Aorta (tissue), 5 donors: ENCODE data around the gene RHO. TPM values are rescaled to one million over a fixed set of nuclear protein-coding genes. Genes with fewer than 3 reads are reported as not detected.
"Not testable (repeated sequence)": the region's sequence is repeated elsewhere in the genome, so short reads cannot be mapped to it uniquely, and the experiment has no call there.

ENCODE experiments used
- ATAC-seq: fragments of 200-7000 bp; cut with Tn5 transposase; one replicate; pipeline ENCODE4 v1.9.1; 2022; ENCODE audit warnings: moderate library complexity; ENCODE audit not compliant: low FRiP score
- DNase-seq, 2 donors: peaks; one replicate each; pipeline ENCODE4 v3.0.0-alpha.2; 2020
- H3K27ac ChIP-seq, 2 donors: one replicate each; pipeline ENCODE4 v1.5.1; 2013; ENCODE audit warnings: low read length in 2 of 2, mild to moderate bottlenecking in 2 of 2, moderate library complexity in 2 of 2, control low read depth in 1 of 2, inconsistent platforms in 1 of 2, low read depth in 1 of 2
- H3K27me3 ChIP-seq, 2 donors: one replicate each; pipeline ENCODE4 v1.6.1; 2013; ENCODE audit warnings: control low read depth in 1 of 2, low read length in 1 of 2, mild to moderate bottlenecking in 1 of 2, moderate library complexity in 1 of 2; ENCODE audit not compliant: insufficient read depth in 2 of 2, control insufficient read depth in 1 of 2
- H3K36me3 ChIP-seq, 2 donors: one replicate each; pipeline ENCODE4 v1.6.1; 2013; ENCODE audit warnings: control low read depth in 1 of 2, low read length in 1 of 2, mild to moderate bottlenecking in 1 of 2; ENCODE audit not compliant: insufficient read depth in 2 of 2, control insufficient read depth in 1 of 2
- H3K4me1 ChIP-seq, 2 donors: one replicate each; pipeline ENCODE4 v1.6.1; 2013; ENCODE audit warnings: low read length in 2 of 2, control low read depth in 1 of 2, mild to moderate bottlenecking in 1 of 2, moderate library complexity in 1 of 2; ENCODE audit not compliant: insufficient read depth in 2 of 2, control insufficient read depth in 1 of 2
- H3K4me3 ChIP-seq, 2 donors: one replicate each; pipeline ENCODE4 v1.5.1; 2013; ENCODE audit warnings: low read length in 2 of 2, control low read depth in 1 of 2, mild to moderate bottlenecking in 1 of 2
- H3K9me3 ChIP-seq: one replicate; pipeline ENCODE4 v1.6.1; 2013; ENCODE audit warnings: mild to moderate bottlenecking, low read length; ENCODE audit not compliant: control insufficient read depth
- whole genome bisulfite sequencing, 2 donors: extraction: QIAGEN DNeasy Blood & Tissue Kit; methylation state at CpG; one replicate each; pipeline ENCODE4 v1.1.7; 2013; 5-methylcytosine and 5-hydroxymethylcytosine counted together
- intact Hi-C, 2 donors: fragments of 100-400 bp; cut with DNase I; formaldehyde crosslinking; loops; one replicate each; pipeline versions ENCODE4 v1.14.2 to v1.15.0; 2022
- long read RNA-seq, 2 donors: library from polyadenylated mRNA; unstranded; transcript quantifications; one replicate each; pipeline ENCODE4 v2.0.0, GENCODE V29; 2020 to 2021
- polyA plus RNA-seq, 2 donors: library from polyadenylated mRNA; stranded (reverse); fragments of 200-250 nt; gene quantifications; one replicate each; pipeline ENCODE4 v1.2.3, GENCODE V29; 2013
- total RNA-seq, 2 donors: library from RNA; stranded (reverse); fragmentation: NEBNext Ultra II Directional; extraction: Animal tissue kit (Norgen Biotek cat#: 25700); gene quantifications; one replicate each; pipeline ENCODE4 v1.2.1, GENCODE V29; 2021
- donor health status: healthy with polysubstance abuse.
- donor health status: Bipolar disorder and iron deficiency.
- donor health status: DM: no; HTN: no; CAD: no.
- donor health status: DM: no; HTN: no; CAD: no.
- donor health status: DM: yes; HTN: yes; CAD: no.

Gene RHO
- total RNA-seq (under 1 TPM in 1 of 2 donors, not detected in 1; 0.15 TPM), polyA plus RNA-seq (not detected)
- long read RNA-seq, donor 1 = 0 reads
- long read RNA-seq, donor 2 = 0 reads

DNA sequence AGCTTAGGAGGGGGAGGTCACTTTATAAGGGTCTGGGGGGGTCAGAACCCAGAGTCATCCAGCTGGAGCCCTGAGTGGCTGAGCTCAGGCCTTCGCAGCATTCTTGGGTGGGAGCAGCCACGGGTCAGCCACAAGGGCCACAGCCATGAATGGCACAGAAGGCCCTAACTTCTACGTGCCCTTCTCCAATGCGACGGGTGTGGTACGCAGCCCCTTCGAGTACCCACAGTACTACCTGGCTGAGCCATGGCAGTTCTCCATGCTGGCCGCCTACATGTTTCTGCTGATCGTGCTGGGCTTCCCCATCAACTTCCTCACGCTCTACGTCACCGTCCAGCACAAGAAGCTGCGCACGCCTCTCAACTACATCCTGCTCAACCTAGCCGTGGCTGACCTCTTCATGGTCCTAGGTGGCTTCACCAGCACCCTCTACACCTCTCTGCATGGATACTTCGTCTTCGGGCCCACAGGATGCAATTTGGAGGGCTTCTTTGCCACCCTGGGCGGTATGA, at the start of gene RHO:
TSS of gene RHO (plus strand) at position 51 of the 512 bp plus-strand sequence. CDS start at position 146, 95 bp downstream.
- intact Hi-C loops = no loop called here
- ATAC-seq (no peak), DNase-seq (no peak)
- no peaks in the 10 kb centered on the region for H3K27me3 ChIP-seq
- no peaks in the 10 kb centered on the region for H3K9me3 ChIP-seq
- H3K4me1 ChIP-seq = no peaks in the 10 kb centered on the region
- no peak within 1 kb of the TSS for H3K4me3 ChIP-seq
- H3K27ac ChIP-seq = no peak within 1 kb of the TSS
- H3K36me3 ChIP-seq = no peaks in the 10 kb centered on the region
- 96 to 98% methylated on average over 18 of the region's 18 CpGs for WGBS, 2 donors

GRCh38 chr3:129481225-129481765, 47.1 kb upstream of the RHO start:
- H3K9me3 ChIP-seq, H3K4me1 ChIP-seq, H3K27ac ChIP-seq, intact Hi-C loops, H3K36me3 ChIP-seq, H3K4me3 ChIP-seq, H3K27me3 ChIP-seq, ATAC-seq: not testable (repeated sequence)
- 42 to 50% methylated on average over 6 to 9 of the region's 11 CpGs for WGBS, 2 donors
- DNase-seq = peak in 1 of 2 donors; percentile 83

DNA sequence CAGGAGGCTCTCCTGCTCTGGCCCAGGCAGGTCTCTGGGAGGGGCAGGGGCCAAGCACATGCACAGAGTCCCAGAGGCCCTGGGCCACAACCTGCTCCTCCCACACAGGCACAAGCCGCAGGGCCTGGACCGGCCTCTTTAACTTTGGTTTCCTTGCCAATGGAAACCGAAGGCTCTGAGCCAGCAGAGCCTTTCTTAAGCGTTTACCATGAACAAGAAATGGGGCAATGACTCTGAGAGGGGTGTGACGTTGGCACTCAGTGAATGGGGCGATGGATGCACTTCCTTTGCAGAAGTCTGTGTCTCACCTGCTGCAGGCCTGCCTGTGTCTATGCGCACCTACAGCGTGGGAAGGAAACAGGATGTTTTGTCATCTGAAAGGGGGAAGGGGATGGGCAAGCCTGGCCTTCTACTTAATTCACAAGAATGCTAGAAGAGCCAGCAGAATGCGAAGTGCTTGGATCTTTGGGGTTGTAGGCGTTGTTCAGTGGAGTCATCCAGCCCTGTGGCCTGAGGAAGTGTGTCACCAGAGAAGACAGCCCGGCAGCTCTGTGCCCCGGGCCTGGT, 46.6 kb upstream of the RHO start:
- H3K4me1 ChIP-seq = peaks cover 0 to 2% of the 10 kb centered on the region in 2 donors
- no peaks in the 10 kb centered on the region for H3K27me3 ChIP-seq
- no peak overlapping the region for H3K4me3 ChIP-seq
- ATAC-seq (peak; percentile 74), DNase-seq (peak; percentile 79 to 85)
- intact Hi-C loops = no loop called here
- no peaks in the 10 kb centered on the region for H3K9me3 ChIP-seq
- WGBS, 2 donors = 46 to 50% methylated on average over 12 of the region's 12 CpGs
- peaks cover under 1 to 6% of the 10 kb centered on the region in 2 donors for H3K36me3 ChIP-seq
- no peak overlapping the region for H3K27ac ChIP-seq

DNA sequence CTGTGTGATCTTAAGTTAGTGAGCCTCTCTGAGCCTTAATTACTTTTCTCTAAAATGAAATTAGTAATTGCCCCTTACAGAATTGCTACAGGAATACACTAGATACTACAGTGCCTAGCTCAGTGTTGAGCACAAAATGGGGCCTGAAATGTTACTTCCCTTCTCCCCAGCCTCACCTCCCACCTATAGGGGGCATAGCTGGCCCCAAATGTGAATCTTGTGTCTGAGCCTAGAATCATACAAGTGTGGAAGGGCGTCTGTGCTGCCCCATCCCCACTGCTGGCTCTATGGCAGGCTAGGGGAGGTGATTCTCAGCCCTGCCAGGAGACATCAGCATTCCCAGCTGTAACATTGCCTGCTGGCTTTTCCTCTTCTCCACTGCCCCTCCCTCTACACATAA, 45.7 kb upstream of the RHO start:
- intact Hi-C loops = no loop called here
- Histone ChIP-seq H3K36me3 (peaks cover 0 to 4% of the 10 kb centered on the region in 2 donors), H3K9me3 (no peaks in the 10 kb centered on the region), H3K27me3 (no peaks in the 10 kb centered on the region), H3K4me3 (no peak overlapping the region), H3K4me1 (peaks cover 0 to 2% of the 10 kb centered on the region in 2 donors), H3K27ac (no peak overlapping the region)
- ATAC-seq (no peak), DNase-seq (no peak)
- WGBS, 2 donors = 78 to 81% methylated on average over 1 of the region's 1 CpG

DNA sequence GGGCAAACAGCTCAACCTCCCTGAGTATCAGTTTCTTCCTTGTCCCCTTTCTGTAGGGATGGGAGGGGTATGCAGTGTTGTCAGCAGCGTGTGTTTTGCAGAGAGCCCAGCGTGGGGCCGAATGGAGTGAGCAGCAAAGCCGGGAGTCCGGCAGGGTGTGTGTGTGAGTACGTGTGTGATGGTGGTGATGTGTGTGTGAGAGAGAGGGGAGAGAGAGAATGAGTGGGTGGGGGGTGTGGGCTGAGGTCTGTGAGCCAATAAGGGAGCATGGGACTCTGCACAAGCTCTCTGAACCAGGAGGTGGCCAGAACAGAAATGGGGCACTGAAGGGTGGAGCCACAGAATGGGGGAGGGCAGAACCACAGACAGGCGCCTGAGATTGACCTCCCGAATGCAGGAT, 44.6 kb upstream of the RHO start:
- DNase-seq (no peak), ATAC-seq (no peak)
- Histone ChIP-seq H3K4me3 (no peak overlapping the region), H3K27me3 (no peaks in the 10 kb centered on the region), H3K9me3 (no peaks in the 10 kb centered on the region), H3K4me1 (peaks cover 0 to 2% of the 10 kb centered on the region in 2 donors), H3K36me3 (peaks cover 0 to 2% of the 10 kb centered on the region in 2 donors), H3K27ac (no peak overlapping the region)
- intact Hi-C loops = no loop called here
- WGBS, 2 donors = 91% methylated on average over 8 of the region's 8 CpGs

DNA sequence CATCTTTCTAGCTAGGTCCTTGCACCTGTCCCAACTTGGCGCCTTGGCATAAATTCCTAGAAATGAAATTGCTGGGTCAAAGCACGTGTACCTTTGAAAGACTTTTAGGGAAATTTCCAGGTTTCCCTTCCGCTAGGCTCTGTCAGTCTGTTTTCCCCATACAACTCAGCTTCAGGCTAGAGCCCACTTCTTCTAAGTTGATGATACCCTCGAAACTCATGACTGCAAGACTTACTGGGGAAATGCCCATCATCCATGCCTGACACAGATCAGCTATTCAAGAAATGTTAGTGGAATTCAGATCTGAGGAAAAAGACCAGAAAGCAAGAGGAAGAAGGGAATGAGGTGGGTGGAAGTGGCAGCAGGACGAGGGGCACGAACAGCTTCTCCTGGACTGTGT, 43.3 kb upstream of the RHO start:
- peak overlapping the region in 1 of 2 donors; percentile 28 for H3K27ac ChIP-seq
- H3K36me3 ChIP-seq, H3K27me3 ChIP-seq, H3K4me1 ChIP-seq, H3K4me3 ChIP-seq, DNase-seq, ATAC-seq, H3K9me3 ChIP-seq, intact Hi-C loops: not testable (repeated sequence)
- 74 to 77% methylated on average over 6 of the region's 6 CpGs for WGBS, 2 donors

GRCh38 chr3:129485721-129486663, 42.4 kb upstream of the RHO start:
- no peaks in the 10 kb centered on the region for H3K36me3 ChIP-seq
- intact Hi-C loops = no loop called here
- peaks cover 0 to 2% of the 10 kb centered on the region in 2 donors for H3K4me1 ChIP-seq
- peak overlapping the region in 1 of 2 donors; percentile 60 for H3K27ac ChIP-seq
- no peak overlapping the region for H3K4me3 ChIP-seq
- ATAC-seq (peak; percentile 70), DNase-seq (peak; percentile 92 to 96)
- 3 to 6% methylated on average over 11 of the region's 11 CpGs for WGBS, 2 donors
- H3K9me3 ChIP-seq = no peaks in the 10 kb centered on the region
- H3K27me3 ChIP-seq = no peaks in the 10 kb centered on the region

- Histone ChIP-seq H3K4me1 (peaks cover 0 to 2% of the 10 kb centered on the region in 2 donors), H3K9me3 (no peaks in the 10 kb centered on the region), H3K27ac (peak overlapping the region in 1 of 2 donors; percentile 55), H3K4me3 (no peak overlapping the region), H3K36me3 (no peaks in the 10 kb centered on the region), H3K27me3 (no peaks in the 10 kb centered on the region)
- intact Hi-C loops = no loop called here
- 57 to 63% methylated on average over 2 of the region's 2 CpGs for WGBS, 2 donors
- DNase-seq = no peak
- no peak for ATAC-seq
Measured at GRCh38 chr3:129486664-129487035, 41.8 kb upstream of the RHO start.
